Left colon (tissue), 2 donors: ENCODE results near the gene RBKS. TPM values are rescaled to one million over a fixed set of nuclear protein-coding genes. Genes with fewer than 3 reads are reported as not detected.

ENCODE experiments used
- ATAC-seq: fragments of 200-7000 bp; cut with Tn5 transposase; one replicate; pipeline ENCODE4 v1.9.1; 2020; ENCODE audit warnings: mild to moderate bottlenecking, moderate library complexity
- DNase-seq, 2 donors: peaks; one replicate each; pipeline ENCODE4 v3.0.0-alpha.2; 2020
- intact Hi-C, 2 donors: fragments of 100-400 bp; cut with DNase I in 1 of 2; cut with micrococcal nuclease in 1 of 2; formaldehyde crosslinking; loops; one replicate each; pipeline versions ENCODE4 v1.11.2 to v1.14.0; 2022; cut with DNase I, micrococcal nuclease
- total RNA-seq, 2 donors: library from RNA; stranded (reverse); fragmentation: NEBNext Ultra II Directional; extraction: Animal tissue kit (Norgen Biotek cat#: 25700); gene quantifications; one replicate each; pipeline ENCODE4 v1.2.1, GENCODE V29; 2021
- donor health status: DM: no; HTN: no; CAD: no.
- donor health status: DM: yes; HTN: yes; CAD: no.

Gene RBKS
- total RNA-seq, 2 donors from 2014 or later: 8.2 to 11.1 TPM

GRCh38 chr2:27849558-27850205 lies 40.5 kb downstream of the RBKS start:
- intact Hi-C loops: no loop called here
- ATAC-seq (no peak), DNase-seq (no peak)

GRCh38 chr2:27847333-27847732 lies 42.9 kb downstream of the RBKS start:
- no peak for ATAC-seq

GRCh38 chr2:27844821-27845255 lies 45.3 kb downstream of the RBKS start:
- intact Hi-C loops: no loop called here
- ATAC-seq: no peak

More at GRCh38 chr2:27847333-27847732, 42.9 kb downstream of the RBKS start:
- DNase-seq: no peak
- intact Hi-C loops: no loop called here

GRCh38 chr2:27843992-27844391 lies 46.2 kb downstream of the RBKS start:
- ATAC-seq: no peak
- DNase-seq: no peak
- intact Hi-C loops: no loop called here

More at GRCh38 chr2:27844821-27845255, 45.3 kb downstream of the RBKS start:
- DNase-seq: no peak

GRCh38 chr2:27842894-27843293 lies 47.3 kb downstream of the RBKS start:
- ATAC-seq (no peak), DNase-seq (no peak)
- intact Hi-C loops: no loop called here

GRCh38 chr2:27839022-27839618 lies 51.1 kb downstream of the RBKS start:
- intact Hi-C loops: no loop called here
- DNase-seq (no peak), ATAC-seq (no peak)

- no peak for ATAC-seq
- DNase-seq: no peak
- intact Hi-C loops: no loop called here
These were observed 51.7 kb downstream of the RBKS start for GRCh38 chr2:27838502-27838901.

- ATAC-seq (no peak), DNase-seq (no peak)
- intact Hi-C loops: no loop called here
These were observed 56.3 kb downstream of the RBKS start for GRCh38 chr2:27833931-27834330.

- ATAC-seq (no peak), DNase-seq (no peak)
- intact Hi-C loops: no loop called here
These were observed 57.8 kb downstream of the RBKS start for GRCh38 chr2:27832396-27832795.

GRCh38 chr2:27831279-27832050 lies 58.7 kb downstream of the RBKS start:
- no peak for DNase-seq
- no peak for ATAC-seq
- intact Hi-C loops: no loop called here

- no peak for ATAC-seq
- intact Hi-C loops: no loop called here
- no peak for DNase-seq
These were observed 59.5 kb downstream of the RBKS start for GRCh38 chr2:27830656-27831055.

GRCh38 chr2:27829791-27830190 lies 60.4 kb downstream of the RBKS start:
- DNase-seq (no peak), ATAC-seq (no peak)
- intact Hi-C loops: no loop called here

- DNase-seq (no peak), ATAC-seq (no peak)
- intact Hi-C loops: no loop called here
These were observed 61.9 kb downstream of the RBKS start for GRCh38 chr2:27828305-27828704.

GRCh38 chr2:27824401-27824800 lies 65.8 kb downstream of the RBKS start:
- ATAC-seq (no peak), DNase-seq (no peak)
- intact Hi-C loops: no loop called here

GRCh38 chr2:27823569-27823968 lies 66.6 kb downstream of the RBKS start:
- no peak for DNase-seq
- ATAC-seq: no peak
- intact Hi-C loops: no loop called here

GRCh38 chr2:27823135-27823534 lies 67.1 kb downstream of the RBKS start:
- intact Hi-C loops: no loop called here
- DNase-seq: no peak
- no peak for ATAC-seq

GRCh38 chr2:27822049-27822448 lies 68.1 kb downstream of the RBKS start:
- ATAC-seq: no peak
- no peak for DNase-seq
- intact Hi-C loops: no loop called here

GRCh38 chr2:27815860-27816438 lies 74.2 kb downstream of the RBKS start:
- intact Hi-C loops: no loop called here
- no peak for ATAC-seq
- DNase-seq: no peak

GRCh38 chr2:27814758-27815157 lies 75.4 kb downstream of the RBKS start:
- ATAC-seq: peak; percentile 97
- intact Hi-C loops: no loop called here
- no peak for DNase-seq

GRCh38 chr2:27811768-27812167 lies 78.4 kb downstream of the RBKS start:
- ATAC-seq (no peak), DNase-seq (no peak)
- intact Hi-C loops: no loop called here
